MM.1S (cell line): ENCODE data around the gene UBE2G2.

Experiments
- DNase-seq: peaks from one replicate; pipeline ENCODE4 v3.0.0-alpha.2; 2015
- H2AFZ ChIP-seq: fragments of 300-600 bp; sonication (generic); 2 replicates; pipeline ENCODE4 v1.6.0; 2016; ENCODE audit warnings: antibody characterized with exemption, low read length
- H3F3A ChIP-seq: fragments of 300-600 bp; sonication (generic); 2 replicates; pipeline ENCODE4 v1.6.1; 2016; ENCODE audit warnings: mild to moderate bottlenecking, antibody characterized with exemption, low read length, moderate library complexity, mixed read lengths; ENCODE audit not compliant: insufficient read depth
- H3K27ac ChIP-seq: fragments of 300-600 bp; sonication (generic); 2 replicates; pipeline ENCODE4 v1.5.1; 2016; ENCODE audit warnings: mild to moderate bottlenecking, low read length
- H3K27me3 ChIP-seq: fragments of 300-600 bp; sonication (generic); replicated peaks from 2 replicates; pipeline ENCODE4 v1.6.0; 2016; ENCODE audit warnings: low read length; ENCODE audit not compliant: insufficient read depth
- H3K36me3 ChIP-seq: fragments of 300-600 bp; sonication (generic); replicated peaks from 2 replicates; pipeline ENCODE4 v1.6.1; 2016; ENCODE audit warnings: mild to moderate bottlenecking, low read length, mixed read lengths; ENCODE audit not compliant: insufficient read depth
- H3K4me1 ChIP-seq: fragments of 300-600 bp; sonication (generic); 2 replicates; pipeline ENCODE4 v1.6.1; 2016; ENCODE audit warnings: low read length, mixed read lengths
- H3K4me2 ChIP-seq: fragments of 300-600 bp; sonication (generic); 2 replicates; pipeline ENCODE4 v1.6.0; 2016; ENCODE audit warnings: low read depth, low read length
- H3K4me3 ChIP-seq: fragments of 300-600 bp; sonication (generic); 2 replicates; pipeline ENCODE4 v1.5.1; 2016; ENCODE audit warnings: low read length, mixed read lengths
- H3K79me2 ChIP-seq: fragments of 300-600 bp; sonication (generic); 2 replicates; pipeline ENCODE4 v1.6.1; 2016; ENCODE audit warnings: mixed run types, low read length, mixed read lengths
- H3K9ac ChIP-seq: fragments of 300-600 bp; sonication (generic); 2 replicates; pipeline ENCODE4 v1.6.1; 2016; ENCODE audit warnings: low read length, mixed read lengths
- H3K9me2 ChIP-seq: fragments of 300-600 bp; sonication (generic); replicated peaks from 2 replicates; pipeline ENCODE4 v1.6.1; 2016; ENCODE audit warnings: mild to moderate bottlenecking, low read length, mixed read lengths; ENCODE audit not compliant: insufficient read depth
- H3K9me3 ChIP-seq: fragments of 300-600 bp; sonication (generic); replicated peaks from 2 replicates; pipeline ENCODE4 v1.6.1; 2016; ENCODE audit warnings: mild to moderate bottlenecking, low read length, mixed read lengths; ENCODE audit not compliant: insufficient read depth
- H4K20me1 ChIP-seq: fragments of 300-600 bp; sonication (generic); 2 replicates; pipeline ENCODE4 v1.6.1; 2016; ENCODE audit warnings: mild to moderate bottlenecking, low read length, moderate library complexity, mixed read lengths; ENCODE audit not compliant: insufficient read depth
- CTCF ChIP-seq: fragments of 300-600 bp; sonication (generic); IDR thresholded peaks from 2 replicates; pipeline ENCODE4 v1.5.1; 2016; ENCODE audit warnings: antibody characterized with exemption, low read length, mixed read lengths
- EZH2 ChIP-seq: fragments of 300-600 bp; sonication (generic); optimal IDR thresholded peaks from 2 replicates; pipeline ENCODE3; 2017; ENCODE audit warnings: low read depth, mild to moderate bottlenecking, antibody characterized with exemption, low read length, mixed read lengths
- EZH2phosphoT487 ChIP-seq: fragments of 300-600 bp; sonication (generic); IDR thresholded peaks from 2 replicates; pipeline ENCODE4 v1.6.1; 2018; ENCODE audit warnings: antibody characterized with exemption, low read length

The UBE2G2 gene

DNA sequence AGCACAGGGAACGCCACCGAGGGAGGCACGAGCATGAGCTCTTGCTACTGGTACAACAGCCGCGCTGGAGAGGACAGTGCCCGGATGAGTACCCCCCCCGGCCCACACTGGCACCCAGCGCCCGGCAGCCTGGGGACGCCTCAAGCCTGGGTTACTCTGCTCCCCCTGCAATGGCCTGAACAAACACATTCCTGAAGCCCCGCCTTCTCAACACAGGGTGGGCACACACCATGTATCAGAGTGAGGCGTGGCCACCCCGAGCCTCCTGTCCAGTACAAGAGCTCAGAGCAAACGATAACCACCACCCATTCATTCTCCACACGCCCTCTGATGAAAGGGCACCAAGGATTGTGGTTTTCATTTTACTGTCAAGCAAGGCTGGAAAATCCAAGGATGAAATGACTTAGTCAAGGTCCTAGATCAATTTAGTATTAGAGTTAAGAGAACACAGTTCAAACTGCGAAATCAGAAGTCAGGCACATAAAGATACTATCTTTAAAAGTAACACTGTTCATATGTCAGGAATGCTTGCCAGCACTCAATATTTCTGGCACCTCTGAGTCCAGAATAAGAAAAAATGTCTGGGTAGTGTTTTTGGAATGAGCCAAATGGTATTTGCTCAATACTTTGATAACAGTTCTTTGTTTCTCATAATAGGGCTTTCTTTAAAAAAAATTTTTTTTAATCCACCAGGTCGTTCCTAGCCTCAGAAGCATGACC, 22.0 kb downstream of the UBE2G2 start:
- no peaks in the 10 kb centered on the region for H3K9me2 ChIP-seq
- H3K4me1 ChIP-seq: no peaks in the 10 kb centered on the region
- DNase-seq: no peak
- H3K27me3 ChIP-seq: no peaks in the 10 kb centered on the region
- H3K36me3 ChIP-seq: peaks cover 18% of the 10 kb centered on the region
- no peak overlapping the region for H2AFZ ChIP-seq
- H4K20me1 ChIP-seq: peaks cover 10% of the 10 kb centered on the region; the same call in 1 of the 2 replicates
- H3K79me2 ChIP-seq: peaks cover 53% of the 10 kb centered on the region
- TF ChIP-seq EZH2 (no peak), CTCF (no peak), EZH2phosphoT487 (no peak)
- no peak overlapping the region for H3K27ac ChIP-seq
- H3K4me2 ChIP-seq: no peak overlapping the region
- no peaks in the 10 kb centered on the region for H3F3A ChIP-seq
- H3K4me3 ChIP-seq: no peak overlapping the region
- H3K9me3 ChIP-seq: no peaks in the 10 kb centered on the region
- H3K9ac ChIP-seq: no peak overlapping the region

DNA sequence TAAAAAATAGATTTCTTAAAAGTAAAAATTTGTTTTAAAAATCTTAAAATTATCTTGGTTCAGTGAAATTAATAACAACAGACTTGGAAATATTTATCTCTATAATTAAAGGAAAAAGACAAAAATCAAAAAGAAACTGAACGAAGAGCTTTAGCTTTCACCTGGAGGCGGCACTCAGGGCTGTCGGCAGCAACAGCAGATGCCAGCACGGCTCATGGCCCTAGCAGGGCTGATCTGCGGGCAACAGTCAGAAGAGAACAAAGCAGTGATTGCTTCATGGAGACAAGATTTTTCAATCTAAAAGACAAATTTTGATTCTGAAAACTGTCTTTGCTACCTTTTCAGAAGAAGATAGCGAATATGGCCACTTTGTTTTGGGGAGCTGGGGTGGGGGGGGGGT, 22.6 kb downstream of the UBE2G2 start:
- H3K79me2 ChIP-seq: peaks cover 47% of the 10 kb centered on the region
- no peak overlapping the region for H3K27ac ChIP-seq
- H2AFZ ChIP-seq: no peak overlapping the region
- no peaks in the 10 kb centered on the region for H3K9me3 ChIP-seq
- H3K4me2 ChIP-seq: no peak overlapping the region
- no peaks in the 10 kb centered on the region for H3F3A ChIP-seq
- no peaks in the 10 kb centered on the region for H3K27me3 ChIP-seq
- TF ChIP-seq CTCF (no peak), EZH2phosphoT487 (no peak), EZH2 (no peak)
- no peaks in the 10 kb centered on the region for H3K4me1 ChIP-seq
- DNase-seq: no peak
- H3K9me2 ChIP-seq: no peaks in the 10 kb centered on the region
- H3K4me3 ChIP-seq: no peak overlapping the region
- no peak overlapping the region for H3K9ac ChIP-seq
- peaks cover 24% of the 10 kb centered on the region for H3K36me3 ChIP-seq
- H4K20me1 ChIP-seq: peaks cover 10% of the 10 kb centered on the region; the same call in 1 of the 2 replicates

DNA sequence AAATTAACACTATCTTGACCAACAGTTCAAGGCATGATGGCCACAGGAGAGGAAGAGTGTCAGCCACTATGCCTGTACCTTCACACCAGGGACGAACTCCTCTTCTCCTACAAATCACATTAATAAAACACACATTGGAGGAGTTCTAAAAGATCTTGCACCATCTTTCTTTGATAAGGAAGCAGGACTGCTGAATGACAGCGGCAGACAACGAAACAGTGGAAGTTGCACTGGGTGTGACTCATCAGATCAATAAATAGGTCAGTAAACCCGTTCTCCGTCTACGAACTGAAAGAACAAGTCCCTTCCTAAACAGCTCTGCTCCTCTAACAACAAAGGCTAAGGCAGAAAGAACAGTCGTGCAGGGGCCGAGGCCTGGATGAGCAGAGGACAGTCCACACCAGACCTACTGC, 23.1 kb downstream of the UBE2G2 start:
- peaks cover 42% of the 10 kb centered on the region for H3K79me2 ChIP-seq
- no peaks in the 10 kb centered on the region for H3K9me3 ChIP-seq
- H3K36me3 ChIP-seq: peaks cover 28% of the 10 kb centered on the region
- no peak overlapping the region for H3K4me2 ChIP-seq
- H3K9ac ChIP-seq: no peak overlapping the region
- H3K4me3 ChIP-seq: no peak overlapping the region
- no peaks in the 10 kb centered on the region for H3K9me2 ChIP-seq
- no peaks in the 10 kb centered on the region for H3F3A ChIP-seq
- no peak for TF ChIP-seq EZH2phosphoT487
- TF ChIP-seq CTCF: no peak
- TF ChIP-seq EZH2: no peak
- H3K4me1 ChIP-seq: no peaks in the 10 kb centered on the region
- no peaks in the 10 kb centered on the region for H3K27me3 ChIP-seq
- H4K20me1 ChIP-seq: peaks cover 9% of the 10 kb centered on the region; the same call in 1 of the 2 replicates
- DNase-seq: no peak
- H2AFZ ChIP-seq: no peak overlapping the region
- no peak overlapping the region for H3K27ac ChIP-seq
